Measurements from ENCODE around the gene PINK1. TPM values are rescaled to one million over a fixed set of nuclear protein-coding genes. Genes with fewer than 3 reads are reported as not detected.
"Not testable (repeated sequence)": the region's sequence is repeated elsewhere in the genome, so short reads cannot be mapped to it uniquely, and the experiment has no call there.

PINK1 gene
- total RNA-seq, 2 donors from 2014 or later: 9.6 to 9.8 TPM

- H3K9me3 ChIP-seq (ENCODE audit: control insufficient read depth, low read length, poor library complexity, severe bottlenecking): no peaks in the 10 kb centered on the region
- DNase-seq: no peak
- Mint-ChIP-seq H3K4me3 (no peak overlapping the region), H3K4me1 (no peaks in the 10 kb centered on the region), H3K27ac (no peak overlapping the region), H3K36me3 (ENCODE audit: low read depth) (peaks cover 2% of the 10 kb centered on the region), H3K27me3 (peaks cover 21% of the 10 kb centered on the region)
- no peak for ATAC-seq
Observed at GRCh38 chr1:20601129-20601825, 32.0 kb upstream of the PINK1 start.

GRCh38 chr1:20602851-20603450 is 30.3 kb upstream of the PINK1 start:
- no peak for ATAC-seq
- no peak overlapping the region for H3K4me3 Mint-ChIP-seq
- peaks cover 2% of the 10 kb centered on the region for H3K36me3 Mint-ChIP-seq (ENCODE audit: low read depth)
- H3K4me1 Mint-ChIP-seq: no peaks in the 10 kb centered on the region
- no peaks in the 10 kb centered on the region for H3K9me3 ChIP-seq (ENCODE audit: control insufficient read depth, low read length, poor library complexity, severe bottlenecking)
- no peak for DNase-seq
- H3K27ac Mint-ChIP-seq: no peak overlapping the region
- H3K27me3 Mint-ChIP-seq: peaks cover 32% of the 10 kb centered on the region

- H3K4me3 Mint-ChIP-seq: no peak overlapping the region
- no peaks in the 10 kb centered on the region for H3K9me3 ChIP-seq (ENCODE audit: control insufficient read depth, low read length, poor library complexity, severe bottlenecking)
- no peak overlapping the region for H3K27ac Mint-ChIP-seq
- ATAC-seq: no peak
- no peaks in the 10 kb centered on the region for H3K4me1 Mint-ChIP-seq
- peaks cover 2% of the 10 kb centered on the region for H3K36me3 Mint-ChIP-seq (ENCODE audit: low read depth)
- no peak for DNase-seq
- H3K27me3 Mint-ChIP-seq: peaks cover 35% of the 10 kb centered on the region
Observed at GRCh38 chr1:20603504-20604464, 29.5 kb upstream of the PINK1 start.

- no peaks in the 10 kb centered on the region for H3K9me3 ChIP-seq (ENCODE audit: control insufficient read depth, low read length, poor library complexity, severe bottlenecking)
- H3K27ac Mint-ChIP-seq: no peak overlapping the region
- no peak for ATAC-seq
- H3K4me1 Mint-ChIP-seq: no peaks in the 10 kb centered on the region
- H3K36me3 Mint-ChIP-seq (ENCODE audit: low read depth): peaks cover 2% of the 10 kb centered on the region
- H3K27me3 Mint-ChIP-seq: peaks cover 40% of the 10 kb centered on the region
- no peak for DNase-seq
- H3K4me3 Mint-ChIP-seq: no peak overlapping the region
Observed at GRCh38 chr1:20604678-20605077, 28.6 kb upstream of the PINK1 start.

GRCh38 chr1:20606801-20607570 is 26.3 kb upstream of the PINK1 start:
- ATAC-seq; DNase-seq; H3K36me3 Mint-ChIP-seq (ENCODE audit: low read depth); H3K27ac Mint-ChIP-seq; H3K4me1 Mint-ChIP-seq; H3K4me3 Mint-ChIP-seq; H3K9me3 ChIP-seq (ENCODE audit: control insufficient read depth, low read length, poor library complexity, severe bottlenecking): not testable (repeated sequence)
- H3K27me3 Mint-ChIP-seq: peaks cover 36% of the 10 kb centered on the region

GRCh38 chr1:20609541-20609940 is 23.7 kb upstream of the PINK1 start:
- ATAC-seq (no peak), DNase-seq (no peak)
- Mint-ChIP-seq H3K4me1 (no peaks in the 10 kb centered on the region), H3K4me3 (no peak overlapping the region), H3K36me3 (ENCODE audit: low read depth) (no peaks in the 10 kb centered on the region), H3K27ac (no peak overlapping the region), H3K27me3 (peaks cover 42% of the 10 kb centered on the region)
- H3K9me3 ChIP-seq (ENCODE audit: control insufficient read depth, low read length, poor library complexity, severe bottlenecking): no peaks in the 10 kb centered on the region

GRCh38 chr1:20610970-20611369 is 22.3 kb upstream of the PINK1 start:
- DNase-seq: no peak
- H3K36me3 Mint-ChIP-seq (ENCODE audit: low read depth): no peaks in the 10 kb centered on the region
- H3K4me1 Mint-ChIP-seq: no peaks in the 10 kb centered on the region

GRCh38 chr1:20611652-20612051 is 21.6 kb upstream of the PINK1 start:
- DNase-seq (no peak), ATAC-seq (no peak)
- Mint-ChIP-seq H3K36me3 (ENCODE audit: low read depth) (no peaks in the 10 kb centered on the region), H3K4me1 (no peaks in the 10 kb centered on the region), H3K27ac (no peak overlapping the region), H3K27me3 (peaks cover 40% of the 10 kb centered on the region), H3K4me3 (no peak overlapping the region)
- no peaks in the 10 kb centered on the region for H3K9me3 ChIP-seq (ENCODE audit: control insufficient read depth, low read length, poor library complexity, severe bottlenecking)

More at GRCh38 chr1:20610970-20611369, 22.3 kb upstream of the PINK1 start:
- ATAC-seq: no peak
- no peak overlapping the region for H3K4me3 Mint-ChIP-seq
- H3K9me3 ChIP-seq (ENCODE audit: control insufficient read depth, low read length, poor library complexity, severe bottlenecking): no peaks in the 10 kb centered on the region
- H3K27me3 Mint-ChIP-seq: peaks cover 35% of the 10 kb centered on the region
- no peak overlapping the region for H3K27ac Mint-ChIP-seq

- H3K27me3 Mint-ChIP-seq: peaks cover 42% of the 10 kb centered on the region
- no peak overlapping the region for H3K27ac Mint-ChIP-seq
- ATAC-seq: no peak
- no peaks in the 10 kb centered on the region for H3K9me3 ChIP-seq (ENCODE audit: control insufficient read depth, low read length, poor library complexity, severe bottlenecking)
- H3K4me3 Mint-ChIP-seq: no peak overlapping the region
- no peak for DNase-seq
- no peaks in the 10 kb centered on the region for H3K4me1 Mint-ChIP-seq
- H3K36me3 Mint-ChIP-seq (ENCODE audit: low read depth): no peaks in the 10 kb centered on the region
Observed at GRCh38 chr1:20612221-20612746, 21.0 kb upstream of the PINK1 start.

GRCh38 chr1:20614131-20614579 is 19.1 kb upstream of the PINK1 start:
- ATAC-seq (no peak), DNase-seq (no peak)
- Mint-ChIP-seq H3K27ac (no peak overlapping the region), H3K36me3 (ENCODE audit: low read depth) (no peaks in the 10 kb centered on the region), H3K4me3 (no peak overlapping the region), H3K27me3 (peaks cover 41% of the 10 kb centered on the region), H3K4me1 (peaks cover 3% of the 10 kb centered on the region)
- no peaks in the 10 kb centered on the region for H3K9me3 ChIP-seq (ENCODE audit: control insufficient read depth, low read length, poor library complexity, severe bottlenecking)

- peaks cover 49% of the 10 kb centered on the region for H3K27me3 Mint-ChIP-seq
- DNase-seq (no peak), ATAC-seq (no peak)
- no peak overlapping the region for H3K4me3 Mint-ChIP-seq
- no peak overlapping the region for H3K27ac Mint-ChIP-seq
- H3K4me1 Mint-ChIP-seq: peaks cover 3% of the 10 kb centered on the region
- no peaks in the 10 kb centered on the region for H3K9me3 ChIP-seq (ENCODE audit: control insufficient read depth, low read length, poor library complexity, severe bottlenecking)
- no peaks in the 10 kb centered on the region for H3K36me3 Mint-ChIP-seq (ENCODE audit: low read depth)
Observed at GRCh38 chr1:20615946-20616846, 17.1 kb upstream of the PINK1 start.
